ENCODE measurements around the gene C19orf53. TPM values are rescaled to one million over a fixed set of nuclear protein-coding genes. Genes with fewer than 3 reads are reported as not detected.
"Not testable (repeated sequence)": the region's sequence is repeated elsewhere in the genome, so short reads cannot be mapped to it uniquely, and the experiment has no call there.

Gene C19orf53
- total RNA-seq: 10 to 100 TPM; 54.8 to 63.4 TPM
- long read RNA-seq, donor 1, transcript C19orf53-202 (3 exons, 873 nt): major isoform, 13 of 19 reads
- long read RNA-seq, donor 1, partial matches to known transcripts: 1 of 19 reads
- long read RNA-seq, donor 1, other reads (novel, unspliced or antisense): 5 of 19 reads
- long read RNA-seq, donor 2, transcript C19orf53-202 (3 exons, 873 nt): major isoform, 30 of 31 reads
- long read RNA-seq, donor 2, partial matches to known transcripts: 0 of 31 reads
- long read RNA-seq, donor 2, other reads (novel, unspliced or antisense): 0 of 31 reads

- intact Hi-C loops (cut with DNase I): loop anchor here in 1 of 2 donors (10.0 kb wide), 1 partner anchor 310 kb away; the partner anchor contains the start of gene C19orf67
- DNase-seq (ENCODE audit: low spot score): peak; percentile 97
Observed at GRCh38 chr19:13774217-13775191, at the start of gene C19orf53. TSS of gene C19orf53 (plus strand) at chr19:13774456. CDS start at chr19:13774478, 22 bp downstream.

DNA sequence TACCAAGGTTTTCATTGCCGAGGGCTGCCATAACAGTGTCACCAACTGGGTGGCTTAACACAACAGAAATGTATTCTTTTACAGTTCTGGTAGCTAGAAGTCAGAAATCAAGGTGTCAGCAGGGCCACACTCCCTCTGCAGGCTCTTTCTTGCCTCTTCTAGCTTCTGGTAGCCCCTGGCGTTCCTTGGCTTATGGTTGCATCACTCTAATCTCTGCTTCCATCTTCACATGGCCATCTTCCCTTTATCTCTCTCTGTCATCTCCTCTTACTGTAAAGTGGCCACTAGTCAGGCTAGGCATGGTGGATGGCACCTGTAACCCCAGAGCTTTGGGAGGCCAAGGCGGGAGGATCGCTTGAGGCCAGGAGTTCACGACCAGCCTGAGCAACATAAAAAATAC lies 47.9 kb upstream of the C19orf53 start:
- intact Hi-C loops (cut with DNase I): no loop called here
- DNase-seq (ENCODE audit: low spot score): no peak

DNA sequence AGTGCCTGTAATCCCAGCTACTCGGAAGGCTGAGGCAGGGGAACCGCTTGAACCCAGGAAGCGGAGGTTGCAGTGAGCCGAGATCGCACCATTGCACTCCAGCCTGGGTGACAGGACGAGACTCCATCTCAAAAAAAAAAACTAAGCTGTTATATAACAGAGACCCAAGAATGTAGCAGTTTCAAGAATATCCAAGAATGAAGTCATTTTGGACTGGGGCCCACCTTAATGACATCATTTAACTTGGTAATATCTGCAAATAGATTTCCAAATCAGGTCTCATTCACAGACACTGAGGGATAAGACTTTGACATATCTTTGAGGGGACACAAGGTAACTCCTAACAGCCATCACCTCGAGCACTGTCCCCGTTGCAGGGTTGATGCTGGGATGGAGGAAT lies 46.5 kb upstream of the C19orf53 start:
- DNase-seq (ENCODE audit: low spot score): no peak
- intact Hi-C loops (cut with DNase I): no loop called here

DNA sequence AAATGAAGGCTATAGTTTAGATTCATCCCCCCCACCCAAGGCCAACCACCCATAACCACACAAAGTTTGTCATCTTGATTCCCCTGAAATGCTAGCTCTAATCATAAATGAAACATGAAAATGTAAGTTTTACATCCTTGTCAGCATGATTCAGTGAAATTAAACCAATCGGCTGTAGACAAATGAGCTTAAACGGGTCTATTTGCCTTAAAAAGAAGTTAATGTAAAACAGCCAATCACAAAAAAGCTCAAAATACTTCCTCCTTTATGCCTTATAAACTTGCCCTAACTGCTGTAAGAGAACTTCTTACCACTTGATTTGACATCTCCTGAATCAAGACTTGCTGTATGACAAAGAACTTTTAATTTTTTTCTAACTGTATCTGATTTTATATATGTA lies 44.4 kb upstream of the C19orf53 start:
- DNase-seq (ENCODE audit: low spot score): no peak
- intact Hi-C loops (cut with DNase I): no loop called here

- intact Hi-C loops (cut with DNase I): no loop called here
- peak; percentile 98 for DNase-seq (ENCODE audit: low spot score)
Observed at GRCh38 chr19:13731147-13731964, 42.9 kb upstream of the C19orf53 start.

DNA sequence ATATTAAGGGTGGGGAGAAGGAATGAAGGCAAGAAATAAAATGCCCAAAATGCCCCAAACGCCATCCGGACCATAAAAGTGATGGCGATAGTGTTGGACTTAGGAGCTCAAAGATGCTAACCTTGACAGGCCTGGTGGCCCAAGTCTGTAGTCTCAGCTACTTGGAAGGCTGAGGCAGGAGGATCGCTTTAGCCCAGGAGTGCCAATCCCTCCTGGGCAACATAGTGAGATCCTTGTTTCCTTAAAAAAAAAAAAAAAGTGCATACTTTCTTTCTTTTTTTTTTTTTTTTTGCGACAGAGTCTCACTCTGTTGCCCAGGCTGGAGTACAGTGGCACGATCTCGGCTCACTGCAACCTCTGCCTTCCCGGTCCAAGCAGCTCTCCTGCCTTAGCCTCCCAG lies 41.9 kb upstream of the C19orf53 start:
- no peak for DNase-seq (ENCODE audit: low spot score)
- intact Hi-C loops (cut with DNase I): no loop called here

DNA sequence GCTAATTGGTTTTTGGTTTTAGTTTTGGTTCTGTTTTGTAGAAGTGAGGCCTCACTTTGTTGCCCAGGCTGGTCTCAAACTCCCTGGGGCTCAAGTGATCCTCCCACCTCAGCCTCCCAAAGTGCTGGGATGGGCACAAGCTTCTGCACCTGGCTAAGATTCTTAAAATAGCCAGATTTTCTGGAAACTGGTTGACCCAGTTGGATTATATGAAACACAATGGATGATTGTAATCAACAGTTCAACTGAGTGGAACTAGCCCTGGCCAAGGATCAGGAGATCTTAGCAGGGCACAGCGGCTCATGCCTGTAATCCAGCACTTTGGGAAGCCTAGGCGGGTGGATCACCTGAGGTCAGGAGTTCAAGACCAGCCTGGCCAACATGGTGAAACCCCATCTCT lies 39.5 kb upstream of the C19orf53 start:
- intact Hi-C loops (cut with DNase I): no loop called here
- no peak for DNase-seq (ENCODE audit: low spot score)

DNA sequence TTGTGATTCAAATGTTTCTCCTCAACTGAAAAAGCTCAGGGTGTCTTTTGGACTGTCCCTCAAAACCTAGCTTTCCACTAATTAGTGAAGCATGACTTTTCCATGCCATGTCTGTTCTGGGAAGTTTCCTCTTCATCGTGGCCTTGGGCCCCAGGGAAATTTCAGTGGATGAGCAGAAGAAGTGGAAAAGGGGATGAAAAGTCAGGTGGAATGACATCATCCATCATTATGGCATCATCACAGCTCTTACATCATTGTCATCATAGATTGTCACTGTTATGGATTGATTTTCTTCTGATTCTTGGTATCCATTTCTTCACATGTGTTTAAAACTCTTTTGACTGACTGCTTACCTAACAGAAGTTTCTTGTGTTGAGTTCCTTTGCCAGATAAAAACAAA lies 36.2 kb upstream of the C19orf53 start:
- DNase-seq (ENCODE audit: low spot score): no peak
- intact Hi-C loops (cut with DNase I): no loop called here

DNA sequence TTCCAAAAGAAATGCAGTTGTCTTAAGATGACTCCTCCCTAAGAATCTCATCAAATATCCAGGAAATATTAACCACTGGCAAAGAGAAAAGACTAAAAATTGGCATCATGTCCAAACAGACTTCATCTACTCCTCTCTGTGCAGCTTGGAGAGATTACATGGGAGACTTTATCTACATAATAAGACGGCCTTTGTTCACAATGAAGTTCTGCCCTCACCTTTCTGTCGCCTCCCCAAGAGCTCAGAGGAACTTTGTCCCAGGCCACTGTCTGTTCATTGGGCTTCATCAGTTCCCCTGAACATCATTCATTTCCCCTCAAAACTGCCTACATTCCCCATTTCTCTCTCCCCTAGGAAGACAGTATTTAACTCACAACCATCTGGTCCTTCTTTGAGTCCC lies 32.4 kb upstream of the C19orf53 start:
- intact Hi-C loops (cut with DNase I): no loop called here
- DNase-seq (ENCODE audit: low spot score): no peak

DNA sequence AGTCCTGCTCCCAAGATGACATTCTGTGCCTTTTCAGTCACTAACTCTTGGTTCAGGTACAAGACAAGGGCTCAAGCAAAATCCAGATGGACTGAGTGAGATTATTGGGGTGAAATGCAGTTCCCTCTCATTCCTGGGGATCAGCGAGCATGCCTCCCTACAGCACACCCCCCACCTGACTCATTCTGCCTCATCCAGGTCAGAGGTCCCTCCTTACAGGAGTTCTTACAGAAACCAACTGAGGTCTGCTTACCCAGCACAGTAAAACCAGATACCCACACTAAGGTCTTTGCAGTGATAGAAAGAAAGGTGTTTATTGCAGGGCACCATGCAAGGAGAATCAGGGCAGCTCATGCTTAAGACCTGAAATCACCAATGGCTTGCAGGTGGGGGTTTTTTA lies 31.5 kb upstream of the C19orf53 start:
- intact Hi-C loops (cut with DNase I): no loop called here
- no peak for DNase-seq (ENCODE audit: low spot score)

DNA sequence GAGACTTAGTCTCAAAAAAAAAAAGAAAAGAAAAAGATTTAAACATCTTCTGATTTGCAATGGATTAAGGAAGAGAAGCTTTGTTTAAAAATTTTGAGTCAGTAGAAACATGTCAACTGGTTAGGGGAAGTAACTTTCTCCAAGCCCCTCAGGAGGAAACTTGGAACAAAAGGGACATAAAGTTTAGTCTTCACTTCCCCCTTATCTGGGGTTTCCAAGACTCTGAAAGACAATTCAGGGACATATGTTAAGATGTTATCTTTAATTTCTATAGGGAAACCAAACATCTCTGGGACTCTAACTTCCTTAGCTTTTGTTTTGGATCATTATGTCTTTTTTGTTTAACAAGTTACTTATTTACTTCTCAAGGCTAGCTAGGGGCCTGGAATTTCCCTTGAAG lies 30.1 kb upstream of the C19orf53 start:
- no peak for DNase-seq (ENCODE audit: low spot score)
- intact Hi-C loops (cut with DNase I): no loop called here

GRCh38 chr19:13747098-13747453 lies 27.2 kb upstream of the C19orf53 start:
- DNase-seq (ENCODE audit: low spot score): no peak
- intact Hi-C loops (cut with DNase I): no loop called here

DNA sequence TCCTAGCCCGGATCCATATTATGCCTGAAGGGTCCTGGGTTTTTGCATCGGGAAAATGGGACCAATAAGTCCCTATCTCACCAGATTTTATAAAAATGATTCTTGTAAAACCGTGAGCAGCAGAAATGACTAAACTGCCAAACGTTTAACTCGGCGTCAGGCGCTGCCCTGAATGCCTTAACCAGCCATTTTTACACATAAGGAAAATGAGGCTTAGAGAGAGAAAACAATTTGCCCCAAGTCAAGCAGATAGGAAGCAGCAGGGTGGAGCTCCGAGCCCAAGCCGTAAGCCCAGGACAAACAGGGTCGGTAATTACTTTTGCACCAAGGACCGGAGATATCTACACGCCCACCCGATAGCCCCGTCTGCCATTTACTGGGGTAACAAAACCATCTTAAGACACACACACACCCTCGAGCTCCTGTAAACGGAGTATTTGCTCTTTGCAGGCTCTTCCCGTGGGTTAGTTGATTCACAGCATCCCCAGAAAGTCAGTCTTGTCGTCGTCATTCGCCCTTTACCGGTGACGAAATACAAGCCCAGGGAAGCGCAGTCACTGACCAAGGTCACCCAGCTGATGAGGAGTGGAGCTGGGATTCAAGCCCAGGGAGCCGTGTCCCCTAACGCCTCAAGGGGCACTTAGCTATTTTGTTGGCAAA lies 26.0 kb upstream of the C19orf53 start:
- intact Hi-C loops (cut with DNase I): no loop called here
- no peak for DNase-seq (ENCODE audit: low spot score)

DNA sequence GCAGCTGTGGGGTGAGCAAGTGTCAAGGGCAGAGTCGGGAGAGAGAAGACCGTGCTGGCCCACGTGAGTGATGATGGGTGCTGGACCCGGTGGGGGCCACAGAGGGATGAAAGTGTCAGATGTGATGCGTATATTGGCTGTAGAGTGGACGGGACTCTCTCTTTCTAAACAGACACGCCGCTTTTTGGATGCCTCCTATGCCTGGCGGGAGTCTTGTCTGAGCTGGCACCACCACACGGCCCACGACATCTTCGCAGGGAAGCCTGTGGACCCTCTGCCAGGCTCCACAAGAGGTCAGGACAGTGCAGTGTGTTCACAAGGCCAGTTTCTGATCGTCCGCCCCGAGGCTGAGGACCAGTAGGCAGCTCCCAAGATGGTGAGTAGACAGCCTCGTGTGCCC lies 22.8 kb upstream of the C19orf53 start:
- intact Hi-C loops (cut with DNase I): no loop called here
- no peak for DNase-seq (ENCODE audit: low spot score)

GRCh38 chr19:13753622-13754021 lies 20.6 kb upstream of the C19orf53 start:
- DNase-seq (ENCODE audit: low spot score); intact Hi-C loops (cut with DNase I): not testable (repeated sequence)

DNA sequence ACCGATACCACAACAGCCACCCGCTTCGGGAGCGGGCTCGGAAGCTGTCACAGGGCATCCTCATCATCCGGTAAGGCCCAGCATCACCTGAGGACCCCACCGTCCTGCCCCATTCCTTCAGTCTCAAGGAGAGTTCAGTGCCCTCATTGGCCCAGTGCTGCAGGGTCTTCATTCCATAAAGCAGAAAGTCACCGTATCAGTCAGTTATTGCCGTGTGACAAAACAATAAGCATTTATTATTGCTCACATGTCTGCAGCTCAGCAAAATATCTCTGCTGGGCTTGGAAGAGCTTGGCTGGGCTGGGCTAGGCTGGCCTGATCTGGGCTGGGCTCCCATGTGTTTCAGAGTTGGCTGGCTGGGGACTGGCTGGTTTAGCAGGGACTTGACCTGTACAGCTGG lies 18.0 kb upstream of the C19orf53 start:
- intact Hi-C loops (cut with DNase I): no loop called here

GRCh38 chr19:13757805-13758772 lies 16.2 kb upstream of the C19orf53 start:
- DNase-seq (ENCODE audit: low spot score): no peak
- intact Hi-C loops (cut with DNase I): no loop called here

More for the DNA sequence above, 18.0 kb upstream of the C19orf53 start:
- no peak for DNase-seq (ENCODE audit: low spot score)

- intact Hi-C loops (cut with DNase I): no loop called here
- no peak for DNase-seq (ENCODE audit: low spot score)
Observed at GRCh38 chr19:13758795-13759194, 15.5 kb upstream of the C19orf53 start.
